ENCODE measurements around the gene DBF4B. TPM values are rescaled to one million over a fixed set of nuclear protein-coding genes. Genes with fewer than 3 reads are reported as not detected.

The DBF4B gene, protein sequence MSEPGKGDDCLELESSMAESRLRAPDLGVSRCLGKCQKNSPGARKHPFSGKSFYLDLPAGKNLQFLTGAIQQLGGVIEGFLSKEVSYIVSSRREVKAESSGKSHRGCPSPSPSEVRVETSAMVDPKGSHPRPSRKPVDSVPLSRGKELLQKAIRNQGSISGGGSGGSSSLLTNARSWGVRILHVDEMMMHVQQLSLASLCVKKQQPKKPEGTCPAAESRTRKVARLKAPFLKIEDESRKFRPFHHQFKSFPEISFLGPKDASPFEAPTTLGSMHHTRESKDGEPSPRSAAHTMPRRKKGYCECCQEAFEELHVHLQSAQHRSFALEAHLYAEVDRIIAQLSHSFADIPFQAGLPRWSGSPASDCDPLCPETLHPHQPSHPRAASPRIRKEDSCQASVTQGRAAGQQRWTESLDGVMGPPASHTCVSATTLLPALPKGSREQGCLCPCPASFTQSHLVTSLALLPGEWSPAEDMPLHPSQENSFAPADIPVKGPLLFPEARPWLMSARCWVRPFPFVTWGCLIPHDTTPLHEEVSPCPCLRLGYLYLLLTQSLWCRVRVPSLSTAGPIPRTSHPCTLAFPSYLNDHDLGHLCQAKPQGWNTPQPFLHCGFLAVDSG
- 10 to 100 TPM in 1 of 3 donors, 1 to 10 TPM in 2; 4.9 to 10.2 (median 7.2) TPM for total RNA-seq
- long read RNA-seq, donor 1, partial matches to known transcripts = 3 of 5 reads
- long read RNA-seq, donor 1, other reads (novel, unspliced or antisense) = 2 of 5 reads
- long read RNA-seq, donor 2, partial matches to known transcripts = 0 of 2 reads
- long read RNA-seq, donor 2, other reads (novel, unspliced or antisense) = 1 of 2 reads

DNA sequence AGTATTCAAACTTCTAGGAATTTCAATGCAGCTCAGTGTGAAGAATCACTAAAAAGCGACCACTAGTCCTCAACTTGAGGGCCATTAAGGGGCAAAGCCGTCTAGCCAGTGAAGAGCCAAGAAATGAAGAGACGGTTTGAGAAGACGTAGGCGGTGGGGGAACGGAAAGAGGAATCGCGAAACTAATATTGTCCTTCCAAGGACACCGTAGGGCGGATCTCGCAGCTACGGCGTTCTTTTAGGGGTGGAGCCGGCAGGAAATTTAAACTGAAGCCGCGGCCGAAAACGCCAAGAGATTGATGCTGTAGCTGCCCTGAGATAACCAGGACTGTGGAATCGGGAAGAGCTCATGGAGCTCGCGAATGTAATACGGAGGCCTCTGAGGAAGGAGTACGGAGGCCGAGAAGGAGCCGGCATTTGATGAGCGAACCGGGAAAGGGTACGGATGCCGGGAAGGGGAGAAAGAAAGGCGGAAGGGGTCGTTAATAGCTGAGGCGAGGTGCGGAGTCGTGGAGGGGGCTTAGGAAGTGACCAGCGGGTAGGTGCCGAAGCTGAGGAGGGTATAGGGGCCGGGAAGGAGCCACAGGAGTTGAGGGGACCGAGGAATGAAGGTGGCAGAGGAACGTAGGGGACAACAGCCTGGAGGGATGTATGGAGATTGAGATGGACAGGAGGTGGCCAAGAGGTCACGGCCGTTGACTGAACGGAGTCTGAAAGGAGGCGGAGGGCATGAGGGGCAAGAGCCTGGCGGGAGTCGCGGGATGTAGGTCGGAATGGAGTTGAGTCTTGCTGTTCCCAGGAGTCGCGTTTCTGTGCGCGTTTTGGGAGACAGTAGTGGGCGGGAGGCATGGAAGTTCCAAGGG, at the start of gene DBF4B:
Gene DBF4B (plus strand): TSS at position 265 of the 863 bp plus-strand sequence. CDS start 156 bp downstream, at position 421.
- Histone ChIP-seq H3K36me3 (ENCODE audit: low read depth) (no peaks in the 10 kb centered on the region), H3K4me1 (ENCODE audit: low read depth) (peaks cover 4% of the 10 kb centered on the region), H3K9me3 (no peaks in the 10 kb centered on the region), H3K4me3 (peak within 1 kb of the TSS; percentile 58)
- ATAC-seq (peak; percentile 99), DNase-seq (peak; percentile 71 to 93 (median 76))
- TF ChIP-seq, protein P1, sequence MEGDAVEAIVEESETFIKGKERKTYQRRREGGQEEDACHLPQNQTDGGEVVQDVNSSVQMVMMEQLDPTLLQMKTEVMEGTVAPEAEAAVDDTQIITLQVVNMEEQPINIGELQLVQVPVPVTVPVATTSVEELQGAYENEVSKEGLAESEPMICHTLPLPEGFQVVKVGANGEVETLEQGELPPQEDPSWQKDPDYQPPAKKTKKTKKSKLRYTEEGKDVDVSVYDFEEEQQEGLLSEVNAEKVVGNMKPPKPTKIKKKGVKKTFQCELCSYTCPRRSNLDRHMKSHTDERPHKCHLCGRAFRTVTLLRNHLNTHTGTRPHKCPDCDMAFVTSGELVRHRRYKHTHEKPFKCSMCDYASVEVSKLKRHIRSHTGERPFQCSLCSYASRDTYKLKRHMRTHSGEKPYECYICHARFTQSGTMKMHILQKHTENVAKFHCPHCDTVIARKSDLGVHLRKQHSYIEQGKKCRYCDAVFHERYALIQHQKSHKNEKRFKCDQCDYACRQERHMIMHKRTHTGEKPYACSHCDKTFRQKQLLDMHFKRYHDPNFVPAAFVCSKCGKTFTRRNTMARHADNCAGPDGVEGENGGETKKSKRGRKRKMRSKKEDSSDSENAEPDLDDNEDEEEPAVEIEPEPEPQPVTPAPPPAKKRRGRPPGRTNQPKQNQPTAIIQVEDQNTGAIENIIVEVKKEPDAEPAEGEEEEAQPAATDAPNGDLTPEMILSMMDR (IDR thresholded peaks at IDR 0.05) = no peak
- intact Hi-C loops (cut with DNase I, micrococcal nuclease) = no loop called here

DNA sequence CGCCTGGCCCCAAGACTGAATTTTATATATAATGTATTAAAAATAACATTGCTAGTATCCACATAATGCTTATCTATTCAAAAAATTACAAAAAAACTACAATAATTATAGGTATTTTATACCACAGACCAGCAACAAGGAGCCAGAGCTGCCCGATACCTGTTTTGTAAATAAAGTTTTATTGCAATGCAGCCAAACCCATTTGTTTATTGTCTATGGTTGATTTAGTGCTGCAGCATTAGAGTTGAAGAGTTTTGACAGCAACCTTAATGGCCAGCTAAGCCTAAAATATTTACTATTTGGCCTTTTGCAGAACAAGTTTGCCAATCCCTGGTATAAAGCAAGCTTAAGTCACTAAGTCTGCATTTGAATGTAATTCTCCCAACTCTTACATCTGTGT, 46.6 kb upstream of the DBF4B start:
- ATAC-seq = no peak
- TF ChIP-seq, protein P1 (IDR thresholded peaks at IDR 0.05) = no peak
- intact Hi-C loops (cut with DNase I, micrococcal nuclease) = no loop called here
- DNase-seq = no peak
- H3K36me3 ChIP-seq (ENCODE audit: low read depth) = no peaks in the 10 kb centered on the region
- no peak overlapping the region for H3K4me3 ChIP-seq
- H3K4me1 ChIP-seq (ENCODE audit: low read depth) = no peaks in the 10 kb centered on the region
- H3K9me3 ChIP-seq = no peaks in the 10 kb centered on the region

DNA sequence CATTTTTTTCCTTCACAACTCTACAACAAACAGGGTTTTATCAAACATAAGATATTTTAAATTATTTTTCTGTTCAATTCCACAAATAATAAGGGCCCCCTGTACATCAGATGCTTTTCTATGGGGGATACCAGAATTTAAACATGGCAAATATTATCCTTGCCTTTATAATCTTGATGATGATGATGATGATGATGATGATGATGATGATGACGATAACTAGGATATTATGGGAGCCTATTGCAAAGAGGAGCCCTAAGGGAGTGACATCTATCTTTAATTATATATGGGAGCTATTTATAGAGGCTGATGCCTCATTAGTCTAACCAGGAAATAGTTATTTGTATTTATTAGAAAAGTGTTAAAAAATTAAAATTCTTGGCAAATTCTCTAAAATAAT, 45.4 kb upstream of the DBF4B start:
- TF ChIP-seq, protein P1 (IDR thresholded peaks at IDR 0.05) = no peak
- H3K36me3 ChIP-seq (ENCODE audit: low read depth) = no peaks in the 10 kb centered on the region
- intact Hi-C loops (cut with DNase I, micrococcal nuclease) = no loop called here
- DNase-seq = no peak
- no peak overlapping the region for H3K4me3 ChIP-seq
- H3K4me1 ChIP-seq (ENCODE audit: low read depth) = no peaks in the 10 kb centered on the region
- no peak for ATAC-seq
- no peaks in the 10 kb centered on the region for H3K9me3 ChIP-seq

DNA sequence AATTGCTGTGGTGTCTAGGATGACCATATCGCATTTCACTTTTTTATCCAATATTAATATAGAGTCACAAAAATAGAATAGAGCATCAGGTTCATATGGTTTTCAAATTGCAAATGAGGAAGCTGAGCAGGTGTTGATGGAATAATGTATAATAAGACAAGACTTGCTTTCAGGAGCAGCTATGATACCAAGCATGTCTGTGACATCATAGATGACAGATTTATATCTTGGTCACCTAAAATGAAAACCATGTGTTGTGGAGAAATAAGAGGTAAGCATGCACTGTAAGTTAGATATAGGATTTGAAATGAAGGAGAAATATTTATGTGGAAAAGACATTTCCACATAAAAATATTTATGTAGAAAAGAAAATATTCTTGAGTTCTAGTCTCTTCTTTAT, 43.6 kb upstream of the DBF4B start:
- no peaks in the 10 kb centered on the region for H3K4me1 ChIP-seq (ENCODE audit: low read depth)
- intact Hi-C loops (cut with DNase I, micrococcal nuclease) = no loop called here
- H3K9me3 ChIP-seq = no peaks in the 10 kb centered on the region
- no peak overlapping the region for H3K4me3 ChIP-seq
- no peaks in the 10 kb centered on the region for H3K36me3 ChIP-seq (ENCODE audit: low read depth)
- TF ChIP-seq, protein P1 (IDR thresholded peaks at IDR 0.05) = no peak
- DNase-seq (no peak), ATAC-seq (no peak)

DNA sequence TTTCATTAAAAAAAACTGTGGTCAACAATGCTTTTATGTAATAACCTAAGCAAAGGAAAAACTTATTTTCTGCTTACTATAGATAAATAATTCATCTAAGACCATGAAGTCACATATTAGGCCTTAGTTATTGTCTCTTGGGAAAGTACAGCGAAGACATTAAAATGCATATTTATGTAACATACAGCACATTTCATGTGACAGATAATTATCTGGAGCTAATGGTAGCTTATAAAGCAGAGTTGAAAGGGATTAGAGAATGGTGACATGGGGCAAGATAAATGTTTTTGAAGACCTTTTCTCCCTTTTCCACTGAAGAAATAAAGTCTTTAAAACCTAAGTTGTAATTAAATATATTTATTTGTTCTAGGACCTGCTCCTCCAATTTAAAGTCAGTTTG, 42.5 kb upstream of the DBF4B start:
- Histone ChIP-seq H3K36me3 (ENCODE audit: low read depth) (no peaks in the 10 kb centered on the region), H3K9me3 (no peaks in the 10 kb centered on the region), H3K4me1 (ENCODE audit: low read depth) (no peaks in the 10 kb centered on the region), H3K4me3 (no peak overlapping the region)
- DNase-seq = no peak
- ATAC-seq = no peak
- TF ChIP-seq, protein P1 (IDR thresholded peaks at IDR 0.05) = no peak
- intact Hi-C loops (cut with DNase I, micrococcal nuclease) = no loop called here
